RPMI8226 (cell line): ENCODE measurements around the gene FAM228A.

Experiments used
- DNase-seq: peaks from one replicate; pipeline ENCODE4 v3.0.0-alpha.2; 2015

The FAM228A gene

DNA sequence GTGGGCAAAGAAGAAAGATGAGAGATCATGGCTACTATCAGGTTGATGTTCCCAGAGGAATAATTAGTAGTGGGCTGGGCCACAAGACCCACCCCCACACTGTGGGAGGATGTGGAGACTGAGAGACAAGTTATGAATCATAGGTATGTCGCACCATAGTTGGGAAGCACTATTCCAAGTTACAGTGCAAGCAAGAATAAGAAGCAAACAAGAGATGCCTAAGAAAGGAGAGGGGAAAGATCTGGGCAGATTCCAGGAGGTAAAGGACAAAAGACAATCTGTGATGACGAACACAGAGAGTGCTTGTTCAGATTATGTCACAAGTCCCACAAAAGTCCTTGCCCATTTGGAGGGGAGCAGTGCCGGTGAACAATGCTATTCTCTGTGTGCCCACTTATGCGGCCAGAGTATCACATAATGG is 56.6 kb downstream of the FAM228A start:
- DNase-seq: no peak

DNA sequence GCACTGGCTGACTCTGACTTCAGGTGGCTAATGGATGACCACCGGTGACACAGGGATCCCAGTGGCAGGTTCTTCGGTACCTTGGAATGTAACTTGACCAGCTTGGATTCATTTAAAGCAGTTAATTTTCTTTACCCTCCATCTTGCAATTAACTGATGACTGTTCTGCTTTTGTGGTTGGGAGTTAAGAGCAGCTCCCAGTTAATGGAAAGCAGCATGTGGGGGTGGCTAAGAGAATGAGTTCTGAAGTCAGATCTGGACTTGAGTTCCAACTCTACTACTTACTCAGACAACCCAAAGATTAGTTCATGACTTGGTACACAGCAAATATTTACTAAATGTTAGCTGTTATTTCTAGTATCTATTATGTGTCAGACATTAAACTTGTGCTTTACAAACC is 58.5 kb downstream of the FAM228A start:
- no peak for DNase-seq

DNA sequence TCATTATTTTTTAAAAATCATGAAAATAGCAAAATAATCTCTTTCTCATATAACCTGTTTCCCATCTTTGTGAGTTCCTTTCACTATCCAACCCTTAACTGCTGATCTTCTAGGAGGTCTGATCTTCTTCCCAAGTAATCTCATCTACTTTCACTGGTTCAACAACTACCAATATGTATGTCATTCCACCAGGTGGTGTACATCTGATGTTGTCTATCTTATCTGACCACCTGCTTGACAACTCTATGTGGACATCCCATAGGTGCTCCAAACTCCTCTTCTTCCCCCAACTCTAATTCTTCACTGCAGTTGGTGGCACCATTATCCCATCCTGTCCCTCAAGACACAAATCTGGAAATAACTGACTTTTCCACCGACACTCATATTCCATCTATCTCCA is 62.5 kb downstream of the FAM228A start:
- no peak for DNase-seq

DNA sequence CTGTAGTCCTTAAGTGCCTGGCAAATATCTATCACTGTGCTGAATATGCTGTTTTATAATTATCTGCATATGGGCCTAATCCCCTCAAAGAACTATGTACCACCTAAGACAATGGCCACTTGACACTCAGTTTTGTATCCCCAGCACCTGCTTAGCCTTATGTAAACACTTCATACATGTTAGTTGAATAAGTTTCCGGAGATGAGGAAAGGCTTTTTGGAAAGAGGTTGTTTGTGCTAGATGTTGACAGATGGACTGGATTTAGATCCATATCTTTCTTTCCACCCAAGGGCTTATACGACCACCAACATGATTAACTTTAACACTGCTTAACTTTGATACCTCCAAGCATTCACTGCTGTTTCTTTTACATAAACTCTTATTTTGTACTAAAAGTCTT is 63.3 kb downstream of the FAM228A start:
- no peak for DNase-seq

DNA sequence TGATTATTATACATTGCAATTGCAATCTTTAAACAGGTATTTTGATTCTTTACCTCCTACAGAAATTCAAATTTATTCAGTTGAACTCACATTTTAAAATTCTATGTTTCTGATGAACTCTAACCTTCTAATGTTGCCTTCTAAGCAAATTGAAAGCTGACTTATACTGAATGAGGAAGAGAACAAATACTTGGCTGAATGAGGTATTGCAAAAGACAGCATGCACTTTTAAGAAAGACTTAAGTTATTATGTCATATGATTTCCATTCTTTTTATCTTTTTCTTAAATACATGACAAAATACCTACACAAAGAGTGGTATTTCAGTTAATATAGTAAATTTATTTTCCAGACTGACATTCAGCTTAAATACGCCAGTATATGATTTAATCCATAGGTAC is 64.7 kb downstream of the FAM228A start:
- DNase-seq: no peak
